ENCODE measurements around the gene STK11.
A peak's percentile ranks its signal among the peaks of the same experiment; 100 is the strongest.

STK11 gene

DNA sequence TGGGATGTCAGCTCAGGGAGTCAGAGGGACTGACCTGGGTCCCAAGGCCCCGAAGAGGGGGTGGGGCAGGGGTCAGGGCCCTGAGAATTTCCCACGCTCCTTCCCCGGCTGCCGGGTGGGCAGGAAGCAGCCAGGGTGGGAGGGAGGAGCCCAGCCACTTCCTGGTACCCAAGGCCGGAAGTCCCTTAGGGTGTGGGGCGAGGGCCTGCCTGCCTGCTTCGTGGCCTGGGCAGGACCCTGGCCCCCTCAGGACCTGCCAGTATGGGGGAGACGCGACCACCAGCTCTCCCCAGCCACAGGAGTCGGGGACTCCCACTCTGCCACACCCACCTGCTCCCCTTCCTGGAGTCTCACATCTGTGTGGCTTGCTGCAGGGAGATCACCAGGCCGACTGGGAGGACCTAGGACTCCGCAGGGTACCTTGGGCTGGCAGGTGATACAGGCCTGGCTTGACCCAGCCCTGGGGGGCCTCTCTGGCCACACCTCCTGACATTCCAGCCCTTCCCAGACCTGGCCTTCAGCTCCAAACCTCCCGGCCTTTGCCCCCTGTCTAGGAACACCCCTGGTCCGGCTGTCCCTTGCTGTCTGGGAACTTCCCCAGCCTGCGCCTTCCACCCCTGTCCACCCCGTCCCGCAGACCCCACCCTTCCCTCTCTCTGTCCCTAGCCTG lies 53.8 kb downstream of the STK11 start:
- peak; percentile 59 to 68 (median 60) for DNase-seq
- no peaks in the 10 kb centered on the region for H3K27me3 ChIP-seq (replicated peaks; ENCODE audit: control insufficient read depth, insufficient read depth, low read length, poor library complexity, severe bottlenecking)
- H3K4me3 ChIP-seq (ENCODE audit: insufficient read depth, low read depth, low read length, poor library complexity, severe bottlenecking) = peak overlapping the region; percentile 39
- H3K4me1 ChIP-seq (ENCODE audit: control insufficient read depth, insufficient read depth, low read length, poor library complexity, severe bottlenecking) = peaks cover 71% of the 10 kb centered on the region
- H3K27ac ChIP-seq (ENCODE audit: insufficient read depth, low read length, poor library complexity, severe bottlenecking) = peak overlapping the region; percentile 97
- H3K36me3 ChIP-seq (ENCODE audit: control insufficient read depth, insufficient read depth, low read length) = peaks cover 38% of the 10 kb centered on the region
- H3K9me3 ChIP-seq (ENCODE audit: control insufficient read depth, low read length) = no peaks in the 10 kb centered on the region

DNA sequence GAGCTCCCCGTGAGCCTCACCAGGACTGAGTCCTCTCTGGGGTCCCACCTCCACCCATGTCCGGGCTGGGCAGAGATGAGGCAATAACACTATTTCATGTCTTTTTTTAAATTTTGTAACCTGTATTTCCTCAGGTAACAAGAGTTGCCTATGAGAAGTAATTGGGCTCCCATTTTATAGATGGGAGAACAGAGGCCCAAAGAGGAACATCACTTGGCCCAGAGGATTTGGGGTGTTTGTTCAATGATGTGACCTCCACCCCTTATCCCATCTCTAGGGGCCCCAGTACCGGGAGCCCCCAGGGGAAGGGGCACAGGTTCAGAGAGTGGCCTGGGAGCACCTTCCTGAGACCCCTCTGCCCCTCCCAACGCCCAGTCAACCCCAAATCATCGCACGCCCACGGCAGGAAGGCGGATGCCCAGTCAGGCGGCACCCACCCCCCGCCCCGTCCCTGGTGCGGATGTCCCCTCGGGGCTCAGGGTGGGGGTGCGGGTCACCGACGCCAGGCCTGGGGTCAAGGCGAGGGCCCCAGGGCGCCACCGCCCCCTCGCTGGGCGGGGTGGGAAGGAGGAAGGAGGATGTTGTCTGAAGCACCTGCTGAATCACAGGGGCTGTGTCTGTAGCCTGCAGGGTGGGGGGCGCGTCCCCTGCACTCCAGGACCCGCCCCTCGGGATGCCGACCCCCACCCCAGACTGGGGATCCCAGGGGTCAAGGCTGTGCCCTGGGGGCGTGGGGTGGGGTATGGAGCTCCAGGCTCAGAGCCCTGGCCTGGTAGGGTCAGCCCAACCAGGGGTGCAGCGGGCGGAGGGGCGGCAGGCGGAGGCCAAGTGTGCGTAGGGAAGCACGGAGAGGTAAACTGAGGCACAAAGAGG lies 54.5 kb downstream of the STK11 start:
- no peaks in the 10 kb centered on the region for H3K27me3 ChIP-seq (replicated peaks; ENCODE audit: control insufficient read depth, insufficient read depth, low read length, poor library complexity, severe bottlenecking)
- no peaks in the 10 kb centered on the region for H3K9me3 ChIP-seq (ENCODE audit: control insufficient read depth, low read length)
- H3K36me3 ChIP-seq (ENCODE audit: control insufficient read depth, insufficient read depth, low read length) = peaks cover 30% of the 10 kb centered on the region
- peak overlapping the region; percentile 97 for H3K27ac ChIP-seq (ENCODE audit: insufficient read depth, low read length, poor library complexity, severe bottlenecking)
- peaks cover 63% of the 10 kb centered on the region for H3K4me1 ChIP-seq (ENCODE audit: control insufficient read depth, insufficient read depth, low read length, poor library complexity, severe bottlenecking)
- H3K4me3 ChIP-seq (ENCODE audit: insufficient read depth, low read depth, low read length, poor library complexity, severe bottlenecking) = peak overlapping the region; percentile 39
- peak; percentile 42 to 52 (median 51) for DNase-seq

DNA sequence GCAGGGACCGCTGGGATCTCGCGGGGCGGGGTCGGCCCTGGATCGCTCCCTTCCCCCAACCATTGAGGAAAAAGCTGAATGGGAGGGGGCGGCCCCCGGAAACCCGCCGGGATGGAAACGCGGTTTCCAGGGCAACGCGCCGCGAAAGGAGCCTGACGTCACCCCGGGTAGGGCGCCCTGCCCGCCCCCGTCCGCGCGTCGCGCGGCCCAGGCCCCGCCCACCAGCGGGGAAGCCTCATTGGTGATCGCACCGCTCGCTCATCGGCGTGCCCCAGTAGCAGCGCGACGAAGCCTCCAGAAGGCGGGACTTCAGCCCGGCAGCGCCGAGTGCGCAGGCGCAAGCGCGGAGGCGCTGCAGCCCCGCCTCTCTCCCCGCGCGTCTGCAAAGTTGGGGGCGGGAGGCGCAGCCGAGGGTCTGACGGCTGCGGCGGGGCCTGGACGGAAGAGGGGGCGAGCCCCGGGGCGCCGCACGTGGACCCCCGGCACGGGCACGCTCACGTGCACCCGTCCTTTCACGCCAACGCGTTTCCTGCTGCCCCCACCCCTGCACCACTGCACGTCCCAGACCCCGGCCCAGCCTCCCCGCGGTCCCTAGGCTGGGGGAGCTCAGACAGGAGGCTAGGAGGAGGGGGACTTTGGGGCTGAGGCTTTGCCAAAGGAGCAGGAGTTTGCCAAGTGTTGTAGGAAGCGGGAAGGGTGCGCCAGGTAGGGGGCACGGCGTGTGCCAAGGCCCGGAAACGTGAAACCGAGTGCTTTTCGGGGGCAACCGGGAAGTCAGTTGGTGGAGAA lies 55.4 kb downstream of the STK11 start:
- H3K27me3 ChIP-seq (replicated peaks; ENCODE audit: control insufficient read depth, insufficient read depth, low read length, poor library complexity, severe bottlenecking) = no peaks in the 10 kb centered on the region
- peaks cover 57% of the 10 kb centered on the region for H3K4me1 ChIP-seq (ENCODE audit: control insufficient read depth, insufficient read depth, low read length, poor library complexity, severe bottlenecking)
- peak overlapping the region; percentile 74 for H3K4me3 ChIP-seq (ENCODE audit: insufficient read depth, low read depth, low read length, poor library complexity, severe bottlenecking)
- DNase-seq = peak; percentile 95 to 97 (median 96)
- H3K36me3 ChIP-seq (ENCODE audit: control insufficient read depth, insufficient read depth, low read length) = peaks cover 22% of the 10 kb centered on the region
- H3K9me3 ChIP-seq (ENCODE audit: control insufficient read depth, low read length) = no peaks in the 10 kb centered on the region
- peak overlapping the region; percentile 97 for H3K27ac ChIP-seq (ENCODE audit: insufficient read depth, low read length, poor library complexity, severe bottlenecking)

DNA sequence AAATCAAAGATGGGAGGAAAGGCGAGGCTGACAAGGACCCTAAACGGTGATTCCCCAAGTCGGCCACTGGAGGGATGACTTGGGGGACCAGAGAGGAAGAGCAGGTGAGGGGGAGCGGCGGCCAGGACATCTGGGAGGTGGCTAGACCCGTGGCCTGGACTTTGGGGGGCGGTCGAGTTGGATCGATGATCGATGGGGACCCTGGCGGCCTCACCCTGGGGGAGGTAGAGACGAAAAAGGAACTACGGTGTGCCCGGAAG lies 55.9 kb downstream of the STK11 start:
- Histone ChIP-seq H3K4me3 (ENCODE audit: insufficient read depth, low read depth, low read length, poor library complexity, severe bottlenecking) (peak overlapping the region; percentile 74), H3K27ac (ENCODE audit: insufficient read depth, low read length, poor library complexity, severe bottlenecking) (peak overlapping the region; percentile 97), H3K4me1 (ENCODE audit: control insufficient read depth, insufficient read depth, low read length, poor library complexity, severe bottlenecking) (peaks cover 62% of the 10 kb centered on the region), H3K9me3 (ENCODE audit: control insufficient read depth, low read length) (no peaks in the 10 kb centered on the region), H3K27me3 (replicated peaks; ENCODE audit: control insufficient read depth, insufficient read depth, low read length, poor library complexity, severe bottlenecking) (no peaks in the 10 kb centered on the region), H3K36me3 (ENCODE audit: control insufficient read depth, insufficient read depth, low read length) (peaks cover 19% of the 10 kb centered on the region)
- DNase-seq = no peak

DNA sequence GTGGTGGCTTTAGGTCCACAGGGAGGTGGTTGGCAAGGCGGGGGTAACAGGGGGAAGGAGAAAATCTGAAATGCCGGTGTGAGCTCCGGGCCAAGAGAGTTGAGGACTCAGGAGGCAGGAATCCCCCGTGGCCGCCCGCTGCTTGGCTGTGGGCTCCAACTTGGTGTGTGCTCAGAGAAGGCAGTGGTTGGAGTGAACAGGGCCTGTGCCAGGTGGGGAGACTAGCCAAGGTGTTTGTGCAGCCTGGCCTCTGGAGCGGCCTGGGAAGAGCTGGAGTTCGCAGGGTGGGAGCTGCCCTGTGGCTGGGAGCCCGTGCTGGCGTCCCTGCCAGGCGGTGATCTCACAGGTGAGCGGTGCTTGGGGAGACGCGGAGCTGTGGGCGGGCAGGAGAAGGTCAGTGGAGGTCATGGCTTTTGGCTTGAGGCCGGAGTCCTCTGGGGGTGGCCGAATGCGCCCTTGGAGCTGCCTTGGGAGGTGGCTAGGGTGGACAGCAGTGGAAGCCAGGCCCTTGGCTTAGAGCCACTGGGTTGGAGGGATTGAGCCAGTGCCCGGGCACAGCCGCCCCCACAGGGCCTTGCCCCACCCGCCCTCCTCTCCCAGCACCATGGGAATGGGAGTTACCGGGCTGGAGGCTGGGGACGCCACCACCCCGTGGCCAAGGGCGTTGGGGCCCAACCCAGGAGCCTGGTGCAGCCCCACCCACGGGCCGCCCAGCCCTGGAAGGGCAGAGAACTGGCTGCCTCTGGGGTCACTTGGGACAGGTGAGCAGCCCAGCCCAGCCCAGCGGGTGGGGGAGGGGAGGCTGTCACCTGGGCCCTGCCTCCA lies 56.4 kb downstream of the STK11 start:
- Histone ChIP-seq H3K27ac (ENCODE audit: insufficient read depth, low read length, poor library complexity, severe bottlenecking) (peak overlapping the region; percentile 97), H3K27me3 (replicated peaks; ENCODE audit: control insufficient read depth, insufficient read depth, low read length, poor library complexity, severe bottlenecking) (no peaks in the 10 kb centered on the region), H3K36me3 (ENCODE audit: control insufficient read depth, insufficient read depth, low read length) (peaks cover 14% of the 10 kb centered on the region), H3K9me3 (ENCODE audit: control insufficient read depth, low read length) (no peaks in the 10 kb centered on the region), H3K4me3 (ENCODE audit: insufficient read depth, low read depth, low read length, poor library complexity, severe bottlenecking) (peak overlapping the region; percentile 74), H3K4me1 (ENCODE audit: control insufficient read depth, insufficient read depth, low read length, poor library complexity, severe bottlenecking) (peaks cover 64% of the 10 kb centered on the region)
- DNase-seq = peak; percentile 50 to 60 (median 51)

GRCh38 chr19:1262623-1263123 lies 57.1 kb downstream of the STK11 start:
- DNase-seq = no peak
- peaks cover 64% of the 10 kb centered on the region for H3K4me1 ChIP-seq (ENCODE audit: control insufficient read depth, insufficient read depth, low read length, poor library complexity, severe bottlenecking)
- H3K36me3 ChIP-seq (ENCODE audit: control insufficient read depth, insufficient read depth, low read length) = peaks cover 7% of the 10 kb centered on the region
- no peak overlapping the region for H3K4me3 ChIP-seq (ENCODE audit: insufficient read depth, low read depth, low read length, poor library complexity, severe bottlenecking)
- peak overlapping the region; percentile 97 for H3K27ac ChIP-seq (ENCODE audit: insufficient read depth, low read length, poor library complexity, severe bottlenecking)
- no peaks in the 10 kb centered on the region for H3K27me3 ChIP-seq (replicated peaks; ENCODE audit: control insufficient read depth, insufficient read depth, low read length, poor library complexity, severe bottlenecking)
- no peaks in the 10 kb centered on the region for H3K9me3 ChIP-seq (ENCODE audit: control insufficient read depth, low read length)

- H3K9me3 ChIP-seq (ENCODE audit: control insufficient read depth, low read length) = no peaks in the 10 kb centered on the region
- H3K4me1 ChIP-seq (ENCODE audit: control insufficient read depth, insufficient read depth, low read length, poor library complexity, severe bottlenecking) = peaks cover 64% of the 10 kb centered on the region
- H3K4me3 ChIP-seq (ENCODE audit: insufficient read depth, low read depth, low read length, poor library complexity, severe bottlenecking) = no peak overlapping the region
- H3K36me3 ChIP-seq (ENCODE audit: control insufficient read depth, insufficient read depth, low read length) = peaks cover 2% of the 10 kb centered on the region
- H3K27ac ChIP-seq (ENCODE audit: insufficient read depth, low read length, poor library complexity, severe bottlenecking) = peak overlapping the region; percentile 97
- H3K27me3 ChIP-seq (replicated peaks; ENCODE audit: control insufficient read depth, insufficient read depth, low read length, poor library complexity, severe bottlenecking) = no peaks in the 10 kb centered on the region
- DNase-seq = no peak
These were observed 57.6 kb downstream of the STK11 start for GRCh38 chr19:1263188-1263587.

GRCh38 chr19:1264801-1265614 lies 59.4 kb downstream of the STK11 start:
- H3K4me3 ChIP-seq (ENCODE audit: insufficient read depth, low read depth, low read length, poor library complexity, severe bottlenecking) = no peak overlapping the region
- H3K9me3 ChIP-seq (ENCODE audit: control insufficient read depth, low read length) = no peaks in the 10 kb centered on the region
- DNase-seq = no peak
- no peaks in the 10 kb centered on the region for H3K36me3 ChIP-seq (ENCODE audit: control insufficient read depth, insufficient read depth, low read length)
- no peaks in the 10 kb centered on the region for H3K27me3 ChIP-seq (replicated peaks; ENCODE audit: control insufficient read depth, insufficient read depth, low read length, poor library complexity, severe bottlenecking)
- no peak overlapping the region for H3K27ac ChIP-seq (ENCODE audit: insufficient read depth, low read length, poor library complexity, severe bottlenecking)
- H3K4me1 ChIP-seq (ENCODE audit: control insufficient read depth, insufficient read depth, low read length, poor library complexity, severe bottlenecking) = peaks cover 59% of the 10 kb centered on the region

All from effector memory CD4-positive, alpha-beta T cell (primary cell).